ENCODE data around the gene LHFPL2.

- TF ChIP-seq GATA2 (IDR thresholded peaks at IDR 0.05; ENCODE audit: low read depth, low read length) (no peak), GATA3 (IDR thresholded peaks at IDR 0.05; ENCODE audit: low read depth, low read length) (no peak)
These were observed 181.4 kb downstream of the LHFPL2 start for GRCh38 chr5:78467140-78467539.

Data from SH-SY5Y (cell line).